WTC11 (cell line): Measurements from ENCODE around the gene HSD17B8. TPM values are rescaled to one million over a fixed set of nuclear protein-coding genes. Genes with fewer than 3 reads are reported as not detected.

Experiments
- ATAC-seq: fragments of 200-7000 bp; cut with Tn5 transposase; 2 replicates; pipeline ENCODE4 v1.10.0; 2021; ENCODE audit warnings: mild to moderate bottlenecking, moderate library complexity
- CTCF ChIA-PET: fragments of 300-600 bp; sonication (Branson Sonifier 250); formaldehyde crosslinking; loops from one replicate; lab custom pipeline; 2021; ENCODE audit warnings: antibody characterized with exemption; lab: Charles Lee
- POLR2A ChIA-PET: fragments of 350-600 bp; sonication (Branson Sonifier 250); formaldehyde crosslinking; loops from one replicate; lab custom pipeline; 2021; ENCODE audit warnings: antibody characterized with exemption; lab: Charles Lee
- DNase-seq: peaks from one replicate; pipeline ENCODE4 v3.0.0; 2021; ENCODE audit warnings: low spot score
- H3K27ac Mint-ChIP-seq: 2 replicates; pipeline ENCODE4 v1.8.0; 2021; ENCODE audit warnings: mixed read lengths
- H3K27me3 Mint-ChIP-seq: 2 replicates; pipeline ENCODE4 v1.8.0; 2021; ENCODE audit warnings: low read depth, mild to moderate bottlenecking, moderate library complexity, mixed read lengths
- H3K36me3 Mint-ChIP-seq: 2 replicates; pipeline ENCODE4 v1.8.0; 2021; ENCODE audit warnings: mixed read lengths
- H3K4me1 Mint-ChIP-seq: 2 replicates; pipeline ENCODE4 v1.8.0; 2022; ENCODE audit warnings: mixed read lengths
- H3K4me3 Mint-ChIP-seq: 2 replicates; pipeline ENCODE4 v1.8.0; 2021; ENCODE audit warnings: mild to moderate bottlenecking, moderate library complexity, mixed read lengths
- H3K9me3 Mint-ChIP-seq: 2 replicates; pipeline ENCODE4 v1.8.0; 2021; ENCODE audit warnings: mixed read lengths
- CREB1 ChIP-seq: sonication (generic); formaldehyde crosslinking; IDR thresholded peaks from 2 replicates; pipeline ENCODE4 v1.8.0; 2023; ENCODE audit warnings: mild to moderate bottlenecking, missing genetic modification reagents
- EMX1 ChIP-seq: fragments of 250-450 bp; sonication (Bioruptor Pico); IDR thresholded peaks from 2 replicates; pipeline ENCODE4 v1.8.0; 2021; ENCODE audit warnings: mild to moderate bottlenecking
- FOXJ3 ChIP-seq: sonication (generic); formaldehyde crosslinking; IDR thresholded peaks from 2 replicates; pipeline ENCODE4 v1.9.0; 2021; ENCODE audit warnings: missing genetic modification reagents, mild to moderate bottlenecking, borderline replicate concordance
- FOXP4 ChIP-seq: sonication (generic); formaldehyde crosslinking; IDR thresholded peaks from 2 replicates; pipeline ENCODE4 v1.8.0; 2022; ENCODE audit warnings: mild to moderate bottlenecking, missing genetic modification reagents
- MXD4 ChIP-seq: fragments of 250-450 bp; sonication (Bioruptor Pico); IDR thresholded peaks from 2 replicates; pipeline ENCODE4 v1.8.0; 2021; ENCODE audit warnings: mild to moderate bottlenecking, moderate library complexity, borderline replicate concordance
- NFATC4 ChIP-seq: fragments of 250-450 bp; sonication (Bioruptor Pico); IDR thresholded peaks from 2 replicates; pipeline ENCODE4 v1.9.0; 2021; ENCODE audit warnings: mild to moderate bottlenecking
- NFYB ChIP-seq: sonication (generic); formaldehyde crosslinking; conservative IDR thresholded peaks from 2 replicates; pipeline ENCODE4 v1.8.0; 2022; ENCODE audit warnings: low read depth, missing genetic modification reagents
- NR3C1 ChIP-seq: sonication (generic); formaldehyde crosslinking; conservative IDR thresholded peaks from 2 replicates; pipeline ENCODE4 v1.8.1; 2023; ENCODE audit warnings: low read depth, mild to moderate bottlenecking, missing genetic modification reagents
- SMAD3 ChIP-seq: sonication (generic); formaldehyde crosslinking; IDR thresholded peaks from 2 replicates; pipeline ENCODE4 v1.8.0; 2022; ENCODE audit warnings: missing genetic modification reagents, mild to moderate bottlenecking, borderline replicate concordance
- SMAD4 ChIP-seq: sonication (generic); formaldehyde crosslinking; IDR thresholded peaks from 2 replicates; pipeline ENCODE4 v1.8.0; 2022; ENCODE audit warnings: mild to moderate bottlenecking, missing genetic modification reagents
- SOX15 ChIP-seq: fragments of 250-450 bp; sonication (Bioruptor Pico); IDR thresholded peaks from 2 replicates; pipeline ENCODE4 v1.9.0; 2021; ENCODE audit warnings: mild to moderate bottlenecking
- TEAD4 ChIP-seq: sonication (generic); formaldehyde crosslinking; IDR thresholded peaks from 2 replicates; pipeline ENCODE4 v1.8.0; 2022; ENCODE audit warnings: mild to moderate bottlenecking, missing genetic modification reagents
- ZNF121 ChIP-seq: sonication (generic); formaldehyde crosslinking; IDR thresholded peaks from 2 replicates; pipeline ENCODE4 v1.8.0; 2023; ENCODE audit warnings: missing genetic modification reagents
- ZNF317 ChIP-seq: sonication (generic); formaldehyde crosslinking; IDR thresholded peaks from 2 replicates; pipeline ENCODE4 v1.8.1; 2023; ENCODE audit warnings: low read depth, mild to moderate bottlenecking, moderate library complexity, missing genetic modification reagents, borderline replicate concordance
- ZNF425 ChIP-seq: fragments of 250-450 bp; sonication (Bioruptor Pico); conservative IDR thresholded peaks from 2 replicates; pipeline ENCODE4 v1.9.0; 2021; ENCODE audit warnings: mild to moderate bottlenecking
- total RNA-seq: library from RNA; stranded (reverse); gene quantifications from 3 replicates; pipeline ENCODE4 v1.2.3, GENCODE V29; 2021
- TF ChIP-seq, protein P1 (sequence below): sonication (generic); formaldehyde crosslinking; IDR thresholded peaks from 2 replicates; pipeline ENCODE4 v1.8.1; 2022; ENCODE audit warnings: low read depth, missing genetic modification reagents, borderline replicate concordance
- TF ChIP-seq, protein P2 (sequence below): sonication (generic); formaldehyde crosslinking; conservative IDR thresholded peaks from 2 replicates; pipeline ENCODE4 v1.8.1; 2022; ENCODE audit warnings: mild to moderate bottlenecking, missing genetic modification reagents
- TF ChIP-seq, protein P3 (sequence below): sonication (generic); formaldehyde crosslinking; IDR thresholded peaks from 2 replicates; pipeline ENCODE4 v1.8.0; 2023; ENCODE audit warnings: missing genetic modification reagents

HSD17B8 gene
- total RNA-seq, 1 experiment from 2014 or later: 8.1 TPM

- 0 out of 2 replicates have a peak, but pooled peaks cover 3% of the 10 kb centered on the region for H3K4me1 Mint-ChIP-seq
- POLR2A ChIA-PET: no interaction called here
- ATAC-seq: no peak
- no peak for DNase-seq
- no peak for TF ChIP-seq CREB1 (CRISPR knock-in tag)
- TF ChIP-seq ZNF317 (CRISPR knock-in tag): no peak
- no peak for TF ChIP-seq SMAD4
- no peak for TF ChIP-seq FOXJ3 (CRISPR knock-in tag)
- TF ChIP-seq ZNF121 (CRISPR knock-in tag): no peak
- no peak for TF ChIP-seq FOXP4 (CRISPR knock-in tag)
- TF ChIP-seq SMAD3: no peak
- no peak overlapping the region for H3K4me3 Mint-ChIP-seq
- CTCF ChIA-PET: interaction anchor here (0.7 to 1.3 kb wide), 2 partner anchors 44 to 185 kb away, joined by 4 read pairs; no protein-coding TSS in a partner anchor
- H3K36me3 Mint-ChIP-seq: no peaks in the 10 kb centered on the region
- H3K27ac Mint-ChIP-seq: no peak overlapping the region
- no peaks in the 10 kb centered on the region for H3K9me3 Mint-ChIP-seq
- no peaks in the 10 kb centered on the region; the same call in 1 of the 2 replicates for H3K27me3 Mint-ChIP-seq
Observed at GRCh38 chr6:33169291-33170175, 34.9 kb upstream of the HSD17B8 start.

GRCh38 chr6:33170176-33171015 is 34.1 kb upstream of the HSD17B8 start:
- Mint-ChIP-seq H3K4me3 (no peak overlapping the region), H3K27ac (no peak overlapping the region), H3K9me3 (no peaks in the 10 kb centered on the region), H3K36me3 (no peaks in the 10 kb centered on the region), H3K4me1 (0 out of 2 replicates have a peak, but pooled peaks cover 3% of the 10 kb centered on the region), H3K27me3 (peaks cover 1% of the 10 kb centered on the region; the same call in 1 of the 2 replicates)
- CTCF ChIA-PET: interaction anchor here (1.0 kb wide), 1 partner anchor 9 kb away, joined by 3 read pairs; no protein-coding TSS in a partner anchor
- DNase-seq: no peak
- no peak for ATAC-seq
- POLR2A ChIA-PET: no interaction called here
- TF ChIP-seq, protein P1, sequence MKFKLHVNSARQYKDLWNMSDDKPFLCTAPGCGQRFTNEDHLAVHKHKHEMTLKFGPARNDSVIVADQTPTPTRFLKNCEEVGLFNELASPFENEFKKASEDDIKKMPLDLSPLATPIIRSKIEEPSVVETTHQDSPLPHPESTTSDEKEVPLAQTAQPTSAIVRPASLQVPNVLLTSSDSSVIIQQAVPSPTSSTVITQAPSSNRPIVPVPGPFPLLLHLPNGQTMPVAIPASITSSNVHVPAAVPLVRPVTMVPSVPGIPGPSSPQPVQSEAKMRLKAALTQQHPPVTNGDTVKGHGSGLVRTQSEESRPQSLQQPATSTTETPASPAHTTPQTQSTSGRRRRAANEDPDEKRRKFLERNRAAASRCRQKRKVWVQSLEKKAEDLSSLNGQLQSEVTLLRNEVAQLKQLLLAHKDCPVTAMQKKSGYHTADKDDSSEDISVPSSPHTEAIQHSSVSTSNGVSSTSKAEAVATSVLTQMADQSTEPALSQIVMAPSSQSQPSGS (CRISPR knock-in tag): no peak
- TF ChIP-seq MXD4 (no peak), ZNF425 (no peak), FOXP4 (CRISPR knock-in tag) (no peak), NFATC4 (CRISPR knock-in tag) (no peak), SOX15 (CRISPR knock-in tag) (no peak), NFYB (CRISPR knock-in tag) (no peak), EMX1 (no peak), TEAD4 (no peak), NR3C1 (CRISPR knock-in tag) (no peak)
- TF ChIP-seq, protein P2, sequence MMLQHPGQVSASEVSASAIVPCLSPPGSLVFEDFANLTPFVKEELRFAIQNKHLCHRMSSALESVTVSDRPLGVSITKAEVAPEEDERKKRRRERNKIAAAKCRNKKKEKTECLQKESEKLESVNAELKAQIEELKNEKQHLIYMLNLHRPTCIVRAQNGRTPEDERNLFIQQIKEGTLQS: no peak
- TF ChIP-seq, protein P3, sequence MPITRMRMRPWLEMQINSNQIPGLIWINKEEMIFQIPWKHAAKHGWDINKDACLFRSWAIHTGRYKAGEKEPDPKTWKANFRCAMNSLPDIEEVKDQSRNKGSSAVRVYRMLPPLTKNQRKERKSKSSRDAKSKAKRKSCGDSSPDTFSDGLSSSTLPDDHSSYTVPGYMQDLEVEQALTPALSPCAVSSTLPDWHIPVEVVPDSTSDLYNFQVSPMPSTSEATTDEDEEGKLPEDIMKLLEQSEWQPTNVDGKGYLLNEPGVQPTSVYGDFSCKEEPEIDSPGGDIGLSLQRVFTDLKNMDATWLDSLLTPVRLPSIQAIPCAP (CRISPR knock-in tag): no peak
